Right lobe of liver (tissue), 6 donors: Measurements from ENCODE around the gene ITGB3BP. TPM values are rescaled to one million over a fixed set of nuclear protein-coding genes. Genes with fewer than 3 reads are reported as not detected.
A peak's percentile ranks its signal among the peaks of the same experiment; 100 is the strongest.
"Not testable (repeated sequence)": the region's sequence is repeated elsewhere in the genome, so short reads cannot be mapped to it uniquely, and the experiment has no call there.

Experiments used
- ATAC-seq, 4 donors: fragments of 200-7000 bp; cut with Tn5 transposase; one replicate each; pipeline ENCODE4 v1.9.1; 2020; ENCODE audit warnings: mild to moderate bottlenecking in 4 of 4, moderate library complexity in 4 of 4
- DNase-seq, 3 donors: peaks; one replicate each; pipeline ENCODE4 v3.0.0-alpha.2; 2020
- H3K27ac ChIP-seq, 3 donors: fragments of 200-600 bp; one replicate each; pipeline ENCODE4 v1.8.0; 2022
- H3K27me3 ChIP-seq, 2 donors: fragments of 200-600 bp; one replicate each; pipeline ENCODE4 v1.8.0; 2022
- H3K36me3 ChIP-seq, 4 donors: fragments of 200-600 bp; sonication (generic) in 1 of 4; one replicate each; pipeline versions ENCODE4 v1.5.1 to v1.8.0; 2017 to 2022; ENCODE audit warnings: control low read depth in 1 of 4
- H3K4me1 ChIP-seq, 4 donors: fragments of 200-600 bp; sonication (generic) in 1 of 4; one replicate each; pipeline versions ENCODE4 v1.5.1 to v1.8.0; 2017 to 2022; ENCODE audit warnings: control low read depth in 1 of 4
- H3K4me3 ChIP-seq, 3 donors: fragments of 200-600 bp; one replicate each; pipeline ENCODE4 v1.8.0; 2022
- H3K9me3 ChIP-seq, 4 donors: fragments of 200-600 bp; sonication (generic) in 1 of 4; one replicate each; pipeline versions ENCODE4 v1.5.1 to v1.8.0; 2017 to 2022; ENCODE audit warnings: control low read depth in 1 of 4
- POLR2A ChIP-seq: fragments of 450-650 bp; IDR thresholded peaks from one replicate; pipeline ENCODE4 v1.6.1; 2017; ENCODE audit warnings: antibody characterized with exemption, mild to moderate bottlenecking
- WGBS: methylation state at CpG from one replicate; pipeline ENCODE4 v1.1.6; 2018; ENCODE audit warnings: low coverage, low lambda C conversion rate; ENCODE audit not compliant: insufficient coverage; ENCODE audit errors: missing lambda C conversion rate; 5-methylcytosine and 5-hydroxymethylcytosine counted together
- intact Hi-C, 2 donors: fragments of 100-400 bp; cut with DNase I; formaldehyde crosslinking; loops; one replicate each; pipeline versions ENCODE4 v1.11.2 to v1.14.1; 2022
- long read RNA-seq: library from polyadenylated mRNA; unstranded; transcript quantifications from one replicate; pipeline ENCODE4 v2.0.0, GENCODE V29; 2019
- total RNA-seq, 6 experiments: library from RNA; depleted of rRNA in 2 of 6; stranded (reverse); fragments of >200 nt in 2 of 6; fragmentation: NEBNext Ultra II Directional in 3 of 6; extraction: Animal tissue kit (Norgen Biotek cat#: 25700) in 3 of 6; gene quantifications; one replicate each; pipeline versions ENCODE4 v1.1.0 to v1.2.4, GENCODE V29; 2016 to 2023
- TF ChIP-seq, protein P1 (sequence below), 4 donors: fragments of 200-600 bp in 3 of 4; fragments of 450-650 bp in 1 of 4; IDR thresholded peaks; one replicate each; pipeline versions ENCODE4 v1.5.1 to v1.8.0; 2016 to 2022; ENCODE audit warnings: antibody characterized with exemption in 4 of 4, mild to moderate bottlenecking in 2 of 4
- donor health status: DM: no; HTN: yes; CAD: no.
- donor health status: DM: no; HTN: no; CAD: no.
- donor health status: DM: no; HTN: no; CAD: no.
- donor health status: DM: no; HTN: yes; CAD: no.
- donor health status: DM: no; HTN: yes; CAD: no.

ITGB3BP gene, protein sequence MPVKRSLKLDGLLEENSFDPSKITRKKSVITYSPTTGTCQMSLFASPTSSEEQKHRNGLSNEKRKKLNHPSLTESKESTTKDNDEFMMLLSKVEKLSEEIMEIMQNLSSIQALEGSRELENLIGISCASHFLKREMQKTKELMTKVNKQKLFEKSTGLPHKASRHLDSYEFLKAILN
- 10 to 100 TPM in 1 of 6 experiments, 1 to 10 TPM in 5; 4.3 to 10.7 (median 7.0) TPM for total RNA-seq
- long read RNA-seq, partial matches to known transcripts, result 0 of 6 reads
- long read RNA-seq, other reads (novel, unspliced or antisense), result 3 of 6 reads

DNA sequence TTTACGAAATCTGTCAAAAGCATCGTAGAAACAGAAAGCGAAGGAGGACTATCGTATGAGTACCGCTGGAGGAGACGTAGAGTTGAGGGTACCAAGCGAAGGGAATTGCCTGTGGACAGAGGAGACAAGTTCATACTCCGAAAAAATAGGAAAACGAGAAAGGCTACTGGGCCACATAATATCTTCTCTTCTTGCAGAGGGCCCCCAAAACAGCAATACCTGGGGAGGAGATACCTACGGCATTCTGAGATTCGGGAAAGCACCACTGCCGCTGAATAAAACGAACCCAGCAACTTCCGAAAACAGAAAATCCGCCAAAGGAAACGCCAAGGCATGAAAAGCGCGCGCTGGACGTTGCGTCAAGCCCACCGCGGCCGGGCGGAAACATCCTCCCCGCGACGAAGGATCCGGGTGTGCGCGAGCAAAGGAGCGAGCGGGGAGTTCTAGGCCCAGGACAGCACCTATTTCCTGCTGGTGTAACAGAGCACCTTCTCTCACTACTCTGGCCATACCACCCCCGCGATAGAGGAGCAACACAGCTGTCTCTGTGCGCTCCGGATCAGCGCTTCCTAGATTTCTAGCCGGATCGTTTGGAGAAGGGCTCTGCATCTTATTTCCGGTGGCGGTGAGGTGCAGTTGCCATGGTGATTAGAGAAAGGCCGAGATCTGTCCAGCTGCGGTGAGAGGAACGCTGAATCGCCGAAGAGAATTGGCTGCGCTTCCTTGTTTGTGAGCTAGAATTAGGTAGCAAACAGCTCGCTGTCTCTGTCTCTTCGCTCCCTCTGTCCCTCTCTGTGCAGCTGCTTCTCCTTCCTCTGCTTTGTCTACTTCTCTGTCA is at the start of gene ITGB3BP, which contains the start of gene EFCAB7:
TSS of gene ITGB3BP (minus strand) at position 335 of the 838 bp plus-strand sequence. CDS start at position 243, 92 bp downstream.
TSS of gene EFCAB7 (plus strand) at position 635 of the 838 bp plus-strand sequence. CDS start 2,048 bp downstream, outside the sequence.
- TF ChIP-seq, protein P1, sequence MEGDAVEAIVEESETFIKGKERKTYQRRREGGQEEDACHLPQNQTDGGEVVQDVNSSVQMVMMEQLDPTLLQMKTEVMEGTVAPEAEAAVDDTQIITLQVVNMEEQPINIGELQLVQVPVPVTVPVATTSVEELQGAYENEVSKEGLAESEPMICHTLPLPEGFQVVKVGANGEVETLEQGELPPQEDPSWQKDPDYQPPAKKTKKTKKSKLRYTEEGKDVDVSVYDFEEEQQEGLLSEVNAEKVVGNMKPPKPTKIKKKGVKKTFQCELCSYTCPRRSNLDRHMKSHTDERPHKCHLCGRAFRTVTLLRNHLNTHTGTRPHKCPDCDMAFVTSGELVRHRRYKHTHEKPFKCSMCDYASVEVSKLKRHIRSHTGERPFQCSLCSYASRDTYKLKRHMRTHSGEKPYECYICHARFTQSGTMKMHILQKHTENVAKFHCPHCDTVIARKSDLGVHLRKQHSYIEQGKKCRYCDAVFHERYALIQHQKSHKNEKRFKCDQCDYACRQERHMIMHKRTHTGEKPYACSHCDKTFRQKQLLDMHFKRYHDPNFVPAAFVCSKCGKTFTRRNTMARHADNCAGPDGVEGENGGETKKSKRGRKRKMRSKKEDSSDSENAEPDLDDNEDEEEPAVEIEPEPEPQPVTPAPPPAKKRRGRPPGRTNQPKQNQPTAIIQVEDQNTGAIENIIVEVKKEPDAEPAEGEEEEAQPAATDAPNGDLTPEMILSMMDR (IDR thresholded peaks at IDR 0.05), result no peak
- no peak for TF ChIP-seq POLR2A
- 0% methylated on average over 39 of the region's 50 CpGs for whole genome bisulfite sequencing
- ATAC-seq (peak; percentile 95 to 96 (median 96)), DNase-seq (peak; percentile 83 to 89 (median 87))
- H3K27ac ChIP-seq, result peak within 1 kb of the TSS; percentile 92 to 97 (median 96)
- H3K9me3 ChIP-seq, result no peaks in the 10 kb centered on the region
- peaks cover 0 to 14% (median 0%) of the 10 kb centered on the region in 4 donors for H3K36me3 ChIP-seq
- intact Hi-C loops, result no loop called here
- H3K27me3 ChIP-seq, result no peaks in the 10 kb centered on the region
- H3K4me3 ChIP-seq, result peak within 1 kb of the TSS; percentile 56 to 76 (median 72)
- peaks cover 0 to 17% (median 0%) of the 10 kb centered on the region in 4 donors for H3K4me1 ChIP-seq

DNA sequence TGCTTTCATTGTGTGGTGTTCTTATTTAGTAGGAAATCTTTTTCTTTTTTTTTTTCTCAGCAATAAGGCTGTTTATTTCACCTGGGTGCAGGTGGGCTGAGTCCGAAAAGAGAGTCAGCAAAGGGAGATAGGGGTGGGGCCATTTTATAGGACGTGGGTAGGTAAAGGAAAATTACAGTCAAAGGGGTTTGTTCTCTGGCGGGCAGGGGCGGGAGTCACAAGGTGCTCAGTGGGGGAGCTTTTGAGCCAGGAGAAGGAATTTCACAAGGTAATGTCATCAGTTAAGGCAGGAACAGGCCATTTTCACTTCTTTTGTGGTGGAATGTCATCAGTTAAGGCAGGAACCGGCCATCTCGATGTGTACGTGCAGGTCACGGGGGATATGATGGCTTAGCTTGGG is 49.7 kb upstream of the ITGB3BP start:
- 90% methylated on average over 8 of the region's 8 CpGs for WGBS
- H3K27me3 ChIP-seq, intact Hi-C loops, DNase-seq, H3K4me3 ChIP-seq, H3K9me3 ChIP-seq, ATAC-seq, H3K27ac ChIP-seq, H3K36me3 ChIP-seq, H3K4me1 ChIP-seq: not testable (repeated sequence)

DNA sequence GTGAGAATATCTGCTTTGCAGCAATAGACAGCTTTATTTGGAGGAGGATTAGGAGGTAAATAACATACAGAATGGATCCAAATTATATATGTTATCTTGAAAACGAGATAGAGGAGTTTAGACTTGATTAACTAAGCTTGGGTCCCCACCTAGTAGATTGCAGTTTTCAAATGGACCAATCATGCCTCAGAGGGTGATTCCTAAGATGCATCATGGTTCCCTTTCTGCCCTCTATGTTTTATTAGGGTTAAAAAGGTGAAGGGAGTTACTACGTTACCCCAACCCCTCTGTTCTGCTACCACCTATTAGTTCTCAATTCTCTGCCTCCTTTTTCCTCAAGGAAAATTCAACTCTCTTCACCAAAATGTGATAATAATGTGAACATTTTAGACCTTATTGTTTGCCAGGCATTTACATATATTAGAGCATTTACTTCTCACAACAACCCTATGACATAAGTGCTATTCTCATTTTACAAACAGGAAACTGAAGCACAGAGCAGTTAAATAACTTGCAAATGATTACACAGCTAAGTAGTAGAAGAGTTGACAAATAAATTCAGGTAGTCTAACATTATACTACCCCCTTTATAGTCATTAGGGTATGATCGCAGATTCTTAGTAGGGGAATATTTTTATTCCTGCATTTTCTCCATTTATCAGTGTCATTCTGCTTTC is 46.8 kb upstream of the ITGB3BP start:
- no peak for DNase-seq
- H3K4me1 ChIP-seq, result no peaks in the 10 kb centered on the region
- no peak overlapping the region for H3K27ac ChIP-seq
- intact Hi-C loops, result no loop called here
- 81% methylated on average over 3 of the region's 3 CpGs for WGBS
- no peak overlapping the region for H3K4me3 ChIP-seq
- H3K36me3 ChIP-seq, result no peaks in the 10 kb centered on the region
- no peaks in the 10 kb centered on the region for H3K27me3 ChIP-seq
- TF ChIP-seq POLR2A, result no peak
- TF ChIP-seq, protein P1 (IDR thresholded peaks at IDR 0.05), result no peak
- ATAC-seq, result no peak
- no peaks in the 10 kb centered on the region for H3K9me3 ChIP-seq

DNA sequence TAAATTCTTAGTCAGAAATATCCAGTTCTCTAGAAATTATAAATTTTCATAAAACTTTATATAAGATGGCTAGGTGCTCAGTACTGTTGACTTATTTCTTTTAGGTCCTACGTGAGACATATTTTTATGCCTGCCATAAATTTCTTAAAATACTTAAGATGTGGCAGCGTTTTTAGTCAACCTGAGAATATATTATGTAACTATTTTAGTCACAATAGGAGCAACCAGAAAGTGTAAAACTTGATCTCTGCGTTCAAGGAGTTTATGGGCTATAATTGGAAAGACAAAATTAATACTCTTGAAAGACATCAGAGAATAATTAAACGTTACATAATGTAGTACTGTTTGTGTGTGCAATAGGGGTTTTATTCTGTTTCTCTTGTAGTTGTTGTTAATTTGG is 46.0 kb upstream of the ITGB3BP start:
- WGBS, result 92% methylated on average over 4 of the region's 4 CpGs
- no peaks in the 10 kb centered on the region for H3K9me3 ChIP-seq
- no peaks in the 10 kb centered on the region for H3K27me3 ChIP-seq
- intact Hi-C loops, result no loop called here
- no peak for ATAC-seq
- H3K27ac ChIP-seq, result no peak overlapping the region
- H3K4me3 ChIP-seq, result no peak overlapping the region
- H3K36me3 ChIP-seq, result no peaks in the 10 kb centered on the region
- no peak for DNase-seq
- H3K4me1 ChIP-seq, result no peaks in the 10 kb centered on the region
- TF ChIP-seq POLR2A, result no peak
- TF ChIP-seq, protein P1 (IDR thresholded peaks at IDR 0.05), result no peak
